Esophagus squamous epithelium (tissue), 5 donors: Measurements from ENCODE around the gene STARD8. TPM values are rescaled to one million over a fixed set of nuclear protein-coding genes. Genes with fewer than 3 reads are reported as not detected.

Experiments used
- DNase-seq: peaks from one replicate; lab custom pipeline; 2025; lab: John Stamatoyannopoulos, UW
- H3K27ac ChIP-seq, 4 donors: fragments of 200-600 bp; sonication (generic); one replicate each; pipeline ENCODE4 v1.5.1; 2016 to 2019; ENCODE audit warnings: mild to moderate bottlenecking in 1 of 4
- H3K27me3 ChIP-seq, 4 donors: fragments of 200-600 bp; sonication (generic); 1 replicate in 3 of 4; 2 replicates in 1 of 4; pipeline versions ENCODE4 v1.5.1 to v1.6.0; 2017 to 2021; ENCODE audit warnings: antibody characterized with exemption in 1 of 4
- H3K36me3 ChIP-seq, 3 donors: fragments of 200-600 bp; sonication (generic); one replicate each; pipeline ENCODE4 v1.5.1; 2016 to 2019
- H3K4me1 ChIP-seq, 3 donors: fragments of 200-600 bp; sonication (generic); one replicate each; pipeline ENCODE4 v1.5.1; 2017 to 2019
- H3K4me3 ChIP-seq, 4 donors: fragments of 200-600 bp; sonication (generic); 1 replicate in 3 of 4; 2 replicates in 1 of 4; pipeline ENCODE4 v1.5.1; 2016 to 2019; ENCODE audit warnings: mild to moderate bottlenecking in 2 of 4, moderate library complexity in 1 of 4
- H3K9me3 ChIP-seq, 3 donors: fragments of 200-600 bp; sonication (generic); one replicate each; pipeline ENCODE4 v1.5.1; 2016 to 2019
- POLR2A ChIP-seq, 4 donors: fragments of 450-650 bp; IDR thresholded peaks; one replicate each; pipeline ENCODE4 v1.6.1; 2017; ENCODE audit warnings: antibody characterized with exemption in 4 of 4, mild to moderate bottlenecking in 4 of 4, moderate library complexity in 3 of 4
- WGBS, 2 donors: methylation state at CpG; one replicate each; pipeline ENCODE4 v1.1.5; 2018; 5-methylcytosine and 5-hydroxymethylcytosine counted together
- intact Hi-C: fragments of 100-400 bp; cut with DNase I; formaldehyde crosslinking; loops from one replicate; pipeline ENCODE4 v1.15.0; 2022
- total RNA-seq, 4 donors: library from RNA; depleted of rRNA; stranded (reverse); fragments of >200 nt; gene quantifications; one replicate each; pipeline ENCODE4 v1.1.0, GENCODE V29; 2016
- TF ChIP-seq, protein P1 (sequence below), 6 experiments: fragments of 450-650 bp in 4 of 6; fragments of 200-600 bp in 2 of 6; sonication (generic) in 2 of 6; IDR thresholded peaks; one replicate each; pipeline ENCODE4 v1.5.1; 2016 to 2019; ENCODE audit warnings: antibody characterized with exemption in 6 of 6, mild to moderate bottlenecking in 4 of 6, moderate library complexity in 4 of 6
- donor health status: DM: yes; HTN: yes; CAD: no.

STARD8 gene
- total RNA-seq, 4 donors from 2014 or later = 0.95 to 9.9 (median 2.1) TPM

- WGBS, 2 donors = 56 to 83% methylated on average over 2 of the region's 2 CpGs
- intact Hi-C loops = no loop called here
- H3K4me1 ChIP-seq = no peaks in the 10 kb centered on the region
- no peak overlapping the region for H3K4me3 ChIP-seq
- DNase-seq = no peak
- H3K27ac ChIP-seq = no peak overlapping the region
- no peaks in the 10 kb centered on the region for H3K36me3 ChIP-seq
- H3K27me3 ChIP-seq = no peaks in the 10 kb centered on the region
- H3K9me3 ChIP-seq = no peaks in the 10 kb centered on the region
- no peak for TF ChIP-seq POLR2A (IDR thresholded peaks at IDR 0.05)
- TF ChIP-seq, protein P1, sequence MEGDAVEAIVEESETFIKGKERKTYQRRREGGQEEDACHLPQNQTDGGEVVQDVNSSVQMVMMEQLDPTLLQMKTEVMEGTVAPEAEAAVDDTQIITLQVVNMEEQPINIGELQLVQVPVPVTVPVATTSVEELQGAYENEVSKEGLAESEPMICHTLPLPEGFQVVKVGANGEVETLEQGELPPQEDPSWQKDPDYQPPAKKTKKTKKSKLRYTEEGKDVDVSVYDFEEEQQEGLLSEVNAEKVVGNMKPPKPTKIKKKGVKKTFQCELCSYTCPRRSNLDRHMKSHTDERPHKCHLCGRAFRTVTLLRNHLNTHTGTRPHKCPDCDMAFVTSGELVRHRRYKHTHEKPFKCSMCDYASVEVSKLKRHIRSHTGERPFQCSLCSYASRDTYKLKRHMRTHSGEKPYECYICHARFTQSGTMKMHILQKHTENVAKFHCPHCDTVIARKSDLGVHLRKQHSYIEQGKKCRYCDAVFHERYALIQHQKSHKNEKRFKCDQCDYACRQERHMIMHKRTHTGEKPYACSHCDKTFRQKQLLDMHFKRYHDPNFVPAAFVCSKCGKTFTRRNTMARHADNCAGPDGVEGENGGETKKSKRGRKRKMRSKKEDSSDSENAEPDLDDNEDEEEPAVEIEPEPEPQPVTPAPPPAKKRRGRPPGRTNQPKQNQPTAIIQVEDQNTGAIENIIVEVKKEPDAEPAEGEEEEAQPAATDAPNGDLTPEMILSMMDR (IDR thresholded peaks at IDR 0.05) = no peak
Observed at GRCh38 chrX:68640661-68641060, 6.8 kb upstream of the STARD8 start.

- H3K4me3 ChIP-seq = no peak overlapping the region
- no peaks in the 10 kb centered on the region for H3K9me3 ChIP-seq
- no peaks in the 10 kb centered on the region for H3K36me3 ChIP-seq
- no peak for DNase-seq
- H3K4me1 ChIP-seq = peaks cover 0 to 11% (median 0%) of the 10 kb centered on the region in 3 donors
- peaks cover 0 to 4% (median 0%) of the 10 kb centered on the region in 4 donors for H3K27me3 ChIP-seq
- WGBS, 2 donors = 88 to 92% methylated on average over 2 of the region's 2 CpGs
- H3K27ac ChIP-seq = no peak overlapping the region
- intact Hi-C loops = no loop called here
- TF ChIP-seq POLR2A (IDR thresholded peaks at IDR 0.05) = no peak
- TF ChIP-seq, protein P1 (IDR thresholded peaks at IDR 0.05) = no peak
Observed at GRCh38 chrX:68644861-68645260, 2.6 kb upstream of the STARD8 start.

GRCh38 chrX:68646421-68646820 lies 1.0 kb upstream of the STARD8 start:
- peaks cover 0 to 4% (median 0%) of the 10 kb centered on the region in 4 donors for H3K27me3 ChIP-seq
- intact Hi-C loops = no loop called here

DNA sequence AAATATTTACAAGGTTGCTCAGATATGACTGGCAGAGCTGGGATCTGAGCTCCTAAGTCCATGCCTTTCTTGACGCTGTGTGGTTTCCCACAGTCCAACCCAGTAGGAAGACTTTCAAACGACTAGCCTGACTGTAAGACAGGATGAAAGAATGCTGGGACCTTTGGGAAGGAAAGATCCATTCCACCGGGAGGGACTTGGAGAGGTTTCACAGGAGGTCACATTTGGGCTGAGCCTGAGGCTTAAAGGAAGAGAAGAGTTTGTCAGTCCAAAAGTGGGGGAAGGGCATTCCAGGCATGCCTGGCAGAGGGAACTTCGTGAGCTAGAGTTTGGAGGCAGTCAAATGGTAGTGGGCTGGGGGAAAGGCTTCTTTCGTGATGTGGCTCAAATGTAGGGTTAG lies 1.5 kb downstream of the STARD8 start:
- Histone ChIP-seq H3K36me3 (no peaks in the 10 kb centered on the region), H3K4me3 (no peak overlapping the region), H3K4me1 (peaks cover 0 to 11% (median 0%) of the 10 kb centered on the region in 3 donors), H3K27ac (peak overlapping the region in 1 of 4 donors; percentile 17), H3K27me3 (peaks cover 0 to 4% (median 0%) of the 10 kb centered on the region in 4 donors), H3K9me3 (no peaks in the 10 kb centered on the region)
- 28 to 49% methylated on average over 2 to 5 of the region's 5 CpGs for WGBS, 2 donors
- no peak for TF ChIP-seq POLR2A (IDR thresholded peaks at IDR 0.05)
- DNase-seq = no peak
- intact Hi-C loops = no loop called here

More at GRCh38 chrX:68646421-68646820, 1.0 kb upstream of the STARD8 start:
- Histone ChIP-seq H3K4me1 (peaks cover 0 to 11% (median 0%) of the 10 kb centered on the region in 3 donors), H3K4me3 (no peak overlapping the region), H3K9me3 (no peaks in the 10 kb centered on the region), H3K36me3 (no peaks in the 10 kb centered on the region), H3K27ac (no peak overlapping the region)
- no peak for DNase-seq
- 86 to 100% methylated on average over 1 of the region's 1 CpG for WGBS, 2 donors
- TF ChIP-seq POLR2A (IDR thresholded peaks at IDR 0.05) = no peak
- TF ChIP-seq, protein P1 (IDR thresholded peaks at IDR 0.05) = no peak

- H3K36me3 ChIP-seq = no peaks in the 10 kb centered on the region
- no peaks in the 10 kb centered on the region for H3K9me3 ChIP-seq
- peaks cover 0 to 4% (median 0%) of the 10 kb centered on the region in 4 donors for H3K27me3 ChIP-seq
- WGBS, 2 donors = 35 to 74% methylated on average over 3 of the region's 3 CpGs
- H3K4me3 ChIP-seq = no peak overlapping the region
- intact Hi-C loops = no loop called here
- no peak for DNase-seq
- TF ChIP-seq, protein P1 (IDR thresholded peaks at IDR 0.05) = no peak
- TF ChIP-seq POLR2A (IDR thresholded peaks at IDR 0.05) = no peak
- H3K4me1 ChIP-seq = peaks cover 0 to 11% (median 0%) of the 10 kb centered on the region in 3 donors
- H3K27ac ChIP-seq = no peak overlapping the region
Observed at GRCh38 chrX:68650491-68650890, 3.0 kb downstream of the STARD8 start.
